PC-9 (cell line): ENCODE data around the gene PTX4. TPM values are rescaled to one million over a fixed set of nuclear protein-coding genes. Genes with fewer than 3 reads are reported as not detected.

ENCODE experiments used
- BruUV-seq: library from RNA; stranded (reverse); fragments of 400-500 nt; replicated peaks from 2 replicates; lab custom pipeline; 2021; lab: Mats Ljungman, UMichigan
- CTCF ChIA-PET: fragments of 300-600 bp; sonication (Branson Sonifier 250); formaldehyde crosslinking; loops from one replicate; lab custom pipeline; 2022; ENCODE audit warnings: antibody characterized with exemption; lab: Charles Lee
- POLR2A ChIA-PET: fragments of 300-600 bp; sonication (Branson Sonifier 250); formaldehyde crosslinking; loops from one replicate; lab custom pipeline; 2022; ENCODE audit warnings: antibody characterized with exemption; ENCODE audit not compliant: unreplicated experiment; lab: Charles Lee
- DNase-seq, 2 experiments: peaks; one replicate each; pipeline versions ENCODE4 v3.0.0 to v3.0.0-alpha.2; 2015 to 2022; ENCODE audit warnings: mixed read lengths in 1 of 2
- H2AFZ ChIP-seq: fragments of 200-600 bp; sonication (generic); 2 replicates; pipeline ENCODE4 v1.8.1; 2017; ENCODE audit warnings: antibody characterized with exemption
- H3F3A ChIP-seq: fragments of 200-600 bp; sonication (generic); 2 replicates; pipeline ENCODE4 v1.8.1; 2017; ENCODE audit warnings: antibody characterized with exemption, mild to moderate bottlenecking, low read depth; ENCODE audit not compliant: insufficient read depth
- H3K27ac ChIP-seq: fragments of 200-600 bp; sonication (generic); 2 replicates; pipeline ENCODE4 v1.6.1; 2016; ENCODE audit warnings: mixed run types
- H3K27me3 ChIP-seq: fragments of 200-600 bp; sonication (generic); 2 replicates; pipeline ENCODE4 v1.6.1; 2016; ENCODE audit warnings: low read depth, mixed run types; ENCODE audit not compliant: insufficient read depth
- H3K36me3 ChIP-seq: fragments of 200-600 bp; sonication (generic); 2 replicates; pipeline ENCODE4 v1.6.1; 2016; ENCODE audit warnings: low read depth, mixed run types
- H3K4me1 ChIP-seq: fragments of 200-600 bp; sonication (generic); replicated peaks from 2 replicates; pipeline ENCODE4 v1.6.1; 2016; ENCODE audit warnings: mixed run types; ENCODE audit not compliant: insufficient read depth
- H3K4me2 ChIP-seq: fragments of 200-600 bp; sonication (generic); 2 replicates; pipeline ENCODE4 v1.6.1; 2017; ENCODE audit warnings: mixed run types
- H3K4me3 ChIP-seq: fragments of 200-600 bp; sonication (generic); 2 replicates; pipeline ENCODE4 v1.6.1; 2016; ENCODE audit warnings: mixed run types
- H3K79me2 ChIP-seq: fragments of 200-600 bp; sonication (generic); 2 replicates; pipeline ENCODE4 v1.6.1; 2017; ENCODE audit warnings: low read depth, mixed run types
- H3K9me2 ChIP-seq: fragments of 200-600 bp; sonication (generic); 2 replicates; pipeline ENCODE4 v1.8.1; 2017; ENCODE audit warnings: mild to moderate bottlenecking; ENCODE audit not compliant: insufficient read depth
- H3K9me3 ChIP-seq: fragments of 200-600 bp; sonication (generic); 2 replicates; pipeline ENCODE4 v1.8.1; 2016; ENCODE audit warnings: low read depth; ENCODE audit not compliant: insufficient read depth
- H4K20me1 ChIP-seq: fragments of 200-600 bp; sonication (generic); 2 replicates; pipeline ENCODE4 v1.8.1; 2017; ENCODE audit not compliant: insufficient read depth
- EZH2 ChIP-seq: fragments of 200-600 bp; sonication (generic); IDR thresholded peaks from 2 replicates; pipeline ENCODE4 v1.8.0; 2017; ENCODE audit warnings: antibody characterized with exemption, low read depth
- intact Hi-C: fragments of 100-400 bp; cut with micrococcal nuclease; formaldehyde crosslinking; loops from one replicate; pipeline ENCODE4 v1.10.0; 2022; ENCODE audit not compliant: unreplicated experiment
- total RNA-seq: library from RNA; stranded (reverse); gene quantifications from 2 replicates; pipeline ENCODE4 v1.2.3, GENCODE V29; 2021
- TF ChIP-seq, protein P1 (sequence below): fragments of 200-600 bp; sonication (generic); conservative IDR thresholded peaks from 2 replicates; pipeline ENCODE4 v1.6.1; 2017; ENCODE audit warnings: mixed run types, antibody characterized with exemption, mild to moderate bottlenecking, moderate library complexity

The PTX4 gene
- total RNA-seq, 1 experiment from 2014 or later = 0.39 TPM

DNA sequence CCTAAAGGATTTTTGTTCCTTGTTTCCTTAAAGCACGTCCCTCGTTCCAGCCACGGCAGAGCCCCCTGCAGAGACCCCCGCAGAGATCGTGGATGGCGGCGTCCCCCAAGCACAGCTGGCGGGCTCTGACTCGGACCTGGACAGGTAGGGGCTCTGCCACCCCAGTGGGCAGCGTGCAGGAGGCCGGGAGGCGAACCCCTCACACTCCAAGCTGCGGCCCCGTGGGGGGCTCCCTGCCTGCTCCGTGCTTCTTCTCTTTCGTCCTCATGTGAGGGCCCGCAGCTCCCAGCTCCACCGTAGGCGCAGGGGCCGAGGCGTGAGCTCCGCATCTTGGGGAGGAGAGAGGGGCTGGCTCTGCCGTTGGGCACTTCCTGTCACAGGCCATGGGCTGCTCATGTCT lies 12.9 kb upstream of the PTX4 start:
- Histone ChIP-seq H3K9me2 (no peaks in the 10 kb centered on the region), H3K36me3 (no peaks in the 10 kb centered on the region), H3K27ac (no peak overlapping the region), H3K4me2 (no peak overlapping the region), H3K9me3 (no peaks in the 10 kb centered on the region), H3K4me3 (no peak overlapping the region), H3K27me3 (no peaks in the 10 kb centered on the region), H4K20me1 (no peaks in the 10 kb centered on the region), H3F3A (no peaks in the 10 kb centered on the region), H2AFZ (no peak overlapping the region), H3K4me1 (no peaks in the 10 kb centered on the region), H3K79me2 (no peaks in the 10 kb centered on the region)
- TF ChIP-seq EZH2 = no peak
- TF ChIP-seq, protein P1, sequence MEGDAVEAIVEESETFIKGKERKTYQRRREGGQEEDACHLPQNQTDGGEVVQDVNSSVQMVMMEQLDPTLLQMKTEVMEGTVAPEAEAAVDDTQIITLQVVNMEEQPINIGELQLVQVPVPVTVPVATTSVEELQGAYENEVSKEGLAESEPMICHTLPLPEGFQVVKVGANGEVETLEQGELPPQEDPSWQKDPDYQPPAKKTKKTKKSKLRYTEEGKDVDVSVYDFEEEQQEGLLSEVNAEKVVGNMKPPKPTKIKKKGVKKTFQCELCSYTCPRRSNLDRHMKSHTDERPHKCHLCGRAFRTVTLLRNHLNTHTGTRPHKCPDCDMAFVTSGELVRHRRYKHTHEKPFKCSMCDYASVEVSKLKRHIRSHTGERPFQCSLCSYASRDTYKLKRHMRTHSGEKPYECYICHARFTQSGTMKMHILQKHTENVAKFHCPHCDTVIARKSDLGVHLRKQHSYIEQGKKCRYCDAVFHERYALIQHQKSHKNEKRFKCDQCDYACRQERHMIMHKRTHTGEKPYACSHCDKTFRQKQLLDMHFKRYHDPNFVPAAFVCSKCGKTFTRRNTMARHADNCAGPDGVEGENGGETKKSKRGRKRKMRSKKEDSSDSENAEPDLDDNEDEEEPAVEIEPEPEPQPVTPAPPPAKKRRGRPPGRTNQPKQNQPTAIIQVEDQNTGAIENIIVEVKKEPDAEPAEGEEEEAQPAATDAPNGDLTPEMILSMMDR = no peak
- no peak for DNase-seq
- CTCF ChIA-PET = interaction anchor here (0.6 kb wide), 1 partner anchor 93 kb away, joined by 8 read pairs; no protein-coding TSS in a partner anchor
- intact Hi-C loops = no loop called here
- POLR2A ChIA-PET = no interaction called here
- no TSS peak for BruUV-seq

DNA sequence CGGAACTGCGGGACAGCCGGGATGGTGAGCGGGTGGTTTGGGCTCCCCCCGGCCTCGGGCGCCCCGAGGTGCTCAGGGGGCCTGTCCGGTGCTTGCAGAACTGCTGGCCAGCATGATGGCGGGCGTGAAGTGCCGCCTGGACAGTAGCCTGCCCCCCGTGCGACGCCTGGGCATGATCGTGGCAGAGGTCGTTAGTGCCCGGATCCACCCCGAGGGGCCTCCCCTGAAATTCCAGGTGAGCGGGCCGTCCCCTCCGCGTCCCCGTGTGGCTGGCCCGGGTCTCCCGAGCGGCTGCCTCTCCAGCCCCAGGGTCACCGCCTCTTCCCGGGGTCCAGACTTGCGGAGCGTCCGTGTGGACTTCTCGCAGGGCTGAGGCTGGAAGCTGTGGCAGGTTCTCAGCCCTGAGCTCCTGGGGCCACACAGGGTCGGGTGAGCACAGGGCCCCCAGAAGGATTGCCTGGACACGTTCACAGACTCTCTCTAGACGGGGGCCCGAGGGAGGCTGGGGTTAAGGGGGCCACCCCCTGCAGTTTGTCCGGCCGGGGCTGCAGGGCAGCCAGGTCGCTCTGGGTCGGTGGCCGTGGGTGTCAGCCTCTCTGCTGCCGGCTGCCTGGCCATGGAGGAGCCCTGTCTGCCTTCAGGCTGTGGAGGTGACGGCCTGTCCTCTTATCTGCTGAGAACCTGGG lies 11.9 kb upstream of the PTX4 start:
- Histone ChIP-seq H3K27me3 (no peaks in the 10 kb centered on the region), H3F3A (no peaks in the 10 kb centered on the region), H3K27ac (no peak overlapping the region), H3K9me2 (no peaks in the 10 kb centered on the region), H3K4me2 (no peak overlapping the region), H2AFZ (no peak overlapping the region), H3K4me1 (no peaks in the 10 kb centered on the region), H4K20me1 (no peaks in the 10 kb centered on the region), H3K79me2 (no peaks in the 10 kb centered on the region), H3K36me3 (no peaks in the 10 kb centered on the region), H3K9me3 (no peaks in the 10 kb centered on the region), H3K4me3 (no peak overlapping the region)
- CTCF ChIA-PET = no interaction called here
- BruUV-seq = no TSS peak
- POLR2A ChIA-PET = no interaction called here
- intact Hi-C loops = no loop called here
- TF ChIP-seq EZH2 = no peak
- TF ChIP-seq, protein P1 = no peak
- DNase-seq = no peak

DNA sequence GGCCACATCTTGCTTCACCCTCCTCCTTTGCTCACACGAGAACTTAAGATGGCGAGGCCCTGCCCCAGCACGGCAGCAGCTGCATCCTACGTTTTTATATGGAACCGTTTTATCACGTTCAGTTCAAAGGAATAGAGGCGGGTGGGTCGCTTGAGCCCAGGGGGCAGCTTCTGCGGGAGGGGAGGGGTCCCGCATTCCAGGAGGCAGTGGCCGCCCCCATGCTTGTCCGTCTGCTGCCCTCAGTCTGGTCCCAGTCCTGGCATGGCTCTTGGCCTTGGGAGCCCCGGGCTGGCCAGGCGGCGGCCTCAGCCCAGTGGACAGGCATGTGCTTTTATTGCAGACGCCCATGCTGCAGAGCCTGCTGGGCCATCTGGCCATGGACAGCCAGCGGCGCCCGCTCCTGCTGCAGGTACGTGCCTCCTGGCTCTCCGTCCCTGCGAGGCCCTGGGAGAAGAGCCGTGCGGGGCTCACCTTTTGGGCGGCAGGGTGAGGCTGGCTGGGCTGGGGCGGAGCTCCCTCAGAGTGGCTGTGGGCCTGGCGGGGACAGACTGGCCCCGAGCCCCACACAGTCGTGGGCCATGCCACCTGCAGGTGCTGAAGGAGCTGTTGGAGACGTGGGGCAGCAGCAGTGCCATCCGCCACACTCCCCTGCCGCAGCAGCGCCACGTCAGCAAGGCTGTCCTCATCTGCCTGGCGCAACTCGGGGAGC lies 11.2 kb upstream of the PTX4 start:
- H3K36me3 ChIP-seq = no peaks in the 10 kb centered on the region

More for the DNA sequence above, 11.2 kb upstream of the PTX4 start:
- BruUV-seq = no TSS peak
- TF ChIP-seq, protein P1 = no peak
- TF ChIP-seq EZH2 = no peak
- no peaks in the 10 kb centered on the region for H3K27me3 ChIP-seq
- H3K79me2 ChIP-seq = peaks cover 6% of the 10 kb centered on the region
- no peak overlapping the region for H2AFZ ChIP-seq
- ChIA-PET CTCF (no interaction called here), POLR2A (no interaction called here)
- intact Hi-C loops = no loop called here
- H3K27ac ChIP-seq = no peak overlapping the region
- no peaks in the 10 kb centered on the region for H3F3A ChIP-seq
- H3K4me3 ChIP-seq = no peak overlapping the region
- H3K4me2 ChIP-seq = no peak overlapping the region
- H4K20me1 ChIP-seq = no peaks in the 10 kb centered on the region; the same call in 1 of the 2 replicates
- DNase-seq = no peak
- no peaks in the 10 kb centered on the region for H3K9me2 ChIP-seq
- no peaks in the 10 kb centered on the region for H3K9me3 ChIP-seq
- H3K4me1 ChIP-seq = no peaks in the 10 kb centered on the region
